ENCODE measurements around the gene OTOS. TPM values are rescaled to one million over a fixed set of nuclear protein-coding genes. Genes with fewer than 3 reads are reported as not detected.

The OTOS gene
- total RNA-seq (2022; extraction: Qiagen RNA extraction; ENCODE audit: low read depth): not detected in 5 replicates

GRCh38 chr2:240140511-240140910, at the start of gene OTOS:
TSS of gene OTOS (minus strand) at chr2:240140658. CDS start at chr2:240140326, 332 bp downstream.

GRCh38 chr2:240136013-240136670, 4.3 kb downstream of the OTOS start, which contains the start of gene COPS9:
TSS of gene COPS9 (minus strand) at chr2:240136305. CDS start at chr2:240136284, 21 bp downstream.

Other genes with a start within 250 kb of the OTOS start
- gene NDUFA10, start 115.3 kb downstream of the OTOS start, total RNA-seq (2022; extraction: Qiagen RNA extraction; ENCODE audit: low read depth): 125 to 164 TPM (median 140 TPM) in 5 replicates
- not detected in 5 replicates for gene OR6B2, start 110.2 kb downstream of the OTOS start, total RNA-seq (2022; extraction: Qiagen RNA extraction; ENCODE audit: low read depth)
- not detected in 5 replicates for gene OR6B3, start 87.1 kb downstream of the OTOS start, total RNA-seq (2022; extraction: Qiagen RNA extraction; ENCODE audit: low read depth)
- 241 to 319 TPM (median 295 TPM) in 5 replicates for gene COPS9, start 4.4 kb downstream of the OTOS start, total RNA-seq (2022; extraction: Qiagen RNA extraction; ENCODE audit: low read depth)